HG02840 (cell line): Measurements from ENCODE around the gene SORD.
"Not testable (repeated sequence)": the region's sequence is repeated elsewhere in the genome, so short reads cannot be mapped to it uniquely, and the experiment has no call there.

Experiments used
- ATAC-seq: cut with Tn5 transposase; IDR thresholded peaks from one replicate; pipeline ENCODE4 v1.9.1; 2021; ENCODE audit warnings: mild to moderate bottlenecking, moderate library complexity, moderate number of reproducible peaks; ENCODE audit not compliant: unreplicated experiment, low FRiP score

Gene SORD

GRCh38 chr15:45022871-45023658 lies at the start of gene SORD:
SORD (plus strand) TSS chr15:45023195; CDS start chr15:45023284, 89 bp downstream.
- ATAC-seq, result peak; percentile 88

- ATAC-seq, result not testable (repeated sequence)
Observed at GRCh38 chr15:44976183-44976582, 46.8 kb upstream of the SORD start.

GRCh38 chr15:44977781-44978180 lies 45.2 kb upstream of the SORD start:
- not testable (repeated sequence) for ATAC-seq

- ATAC-seq, result not testable (repeated sequence)
Observed at GRCh38 chr15:44979617-44980339, 43.2 kb upstream of the SORD start.

- ATAC-seq, result not testable (repeated sequence)
Observed at GRCh38 chr15:44984144-44984543, 38.9 kb upstream of the SORD start.

DNA sequence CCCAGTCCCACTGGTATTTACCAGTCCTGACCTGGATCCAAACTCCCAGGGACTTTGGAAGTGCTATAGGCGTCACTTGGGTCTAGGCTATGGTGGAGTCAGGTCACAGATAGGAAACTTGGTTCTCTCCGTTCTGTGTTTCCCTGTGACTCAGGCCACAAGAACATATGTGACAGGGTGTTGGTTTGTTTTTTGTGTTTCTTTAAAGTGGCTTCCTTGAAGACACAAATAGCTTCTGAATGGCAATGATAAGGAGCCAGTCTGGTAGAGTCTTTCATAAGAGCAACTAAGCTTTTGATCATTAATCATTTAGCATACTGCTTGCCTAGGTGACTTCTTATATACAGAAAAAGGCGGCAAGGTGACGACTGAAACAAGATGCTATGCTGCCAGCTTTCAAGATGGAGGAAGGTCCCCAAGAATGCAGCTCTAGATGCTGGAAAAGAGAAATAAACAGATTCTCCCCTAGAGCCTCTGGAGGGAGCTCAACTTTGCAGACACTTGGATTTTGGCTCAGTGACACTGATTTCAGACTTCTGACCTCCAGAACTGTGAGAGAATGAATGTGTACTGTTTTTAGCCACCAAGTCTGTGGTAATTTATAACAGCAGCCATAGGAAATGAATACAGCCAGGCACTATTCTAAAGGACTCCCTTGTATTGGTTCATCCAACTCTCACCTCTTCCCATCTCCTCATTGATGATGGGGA lies 36.5 kb upstream of the SORD start:
- not testable (repeated sequence) for ATAC-seq

DNA sequence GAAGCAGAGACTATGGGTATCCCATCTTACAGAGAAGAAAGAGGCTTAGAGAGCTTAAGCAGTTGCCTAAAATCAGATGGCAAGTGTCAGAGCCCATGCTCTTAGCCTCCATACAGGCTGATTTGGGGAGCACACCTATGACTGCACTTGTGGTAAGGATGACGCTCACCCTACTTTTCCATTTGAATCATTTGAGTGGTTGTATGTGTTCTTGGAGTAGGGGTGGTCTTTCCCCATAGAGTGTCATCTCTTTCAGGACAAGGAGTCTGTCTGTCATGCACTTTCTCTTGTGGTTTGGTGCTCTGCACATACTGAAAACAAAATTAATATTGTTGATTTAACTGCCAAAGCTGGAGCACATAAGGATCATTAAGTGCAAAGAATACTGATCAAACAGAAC lies 35.3 kb upstream of the SORD start:
- not testable (repeated sequence) for ATAC-seq

DNA sequence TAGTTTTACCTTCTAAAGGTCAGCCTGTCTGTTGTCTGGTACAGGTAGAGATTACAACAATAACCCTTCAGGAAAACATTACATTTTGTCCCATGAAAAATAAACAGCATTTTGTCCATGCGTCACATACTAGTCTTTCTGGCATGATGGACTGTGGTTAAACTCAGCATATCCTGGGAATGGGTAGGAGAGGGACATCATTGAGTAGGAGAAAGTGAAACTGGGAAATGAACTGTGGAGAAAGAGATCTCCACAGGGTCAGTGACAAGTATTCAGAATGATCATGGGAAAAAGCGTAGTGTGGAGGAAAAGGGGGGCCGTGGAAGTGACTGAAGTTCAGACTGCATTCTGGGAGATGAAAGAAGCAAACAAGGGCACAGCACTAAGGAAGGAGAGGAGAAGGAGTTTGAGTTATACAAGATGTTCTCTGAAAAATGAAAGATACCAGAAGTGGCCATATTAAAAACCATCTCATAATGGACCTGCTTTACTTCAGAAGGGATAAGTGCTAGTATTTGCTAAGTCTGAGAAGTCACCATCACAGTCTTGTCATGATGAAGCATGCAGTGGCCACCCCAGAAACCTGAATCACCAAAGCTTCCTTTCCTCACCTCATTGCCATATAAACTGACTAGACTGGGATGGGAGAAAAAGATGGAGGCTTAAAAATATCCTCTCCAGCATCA lies 34.7 kb upstream of the SORD start:
- not testable (repeated sequence) for ATAC-seq

DNA sequence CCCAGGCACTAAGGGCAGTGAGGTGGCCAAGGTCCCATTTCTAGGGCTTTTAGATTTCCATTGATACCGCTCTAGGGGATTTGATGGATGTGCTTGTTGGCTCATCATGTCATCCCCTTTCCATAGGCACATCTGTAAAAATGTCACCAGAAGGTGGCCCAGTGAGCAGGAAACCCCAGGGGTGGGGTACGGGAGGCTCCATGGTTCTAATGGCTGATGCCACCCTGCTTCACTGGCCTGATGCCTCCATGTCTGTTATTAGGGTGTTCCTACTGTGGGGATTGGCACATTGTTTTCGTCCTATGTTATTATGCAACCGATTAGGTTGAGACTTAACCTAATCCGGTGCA lies 34.1 kb upstream of the SORD start:
- not testable (repeated sequence) for ATAC-seq

DNA sequence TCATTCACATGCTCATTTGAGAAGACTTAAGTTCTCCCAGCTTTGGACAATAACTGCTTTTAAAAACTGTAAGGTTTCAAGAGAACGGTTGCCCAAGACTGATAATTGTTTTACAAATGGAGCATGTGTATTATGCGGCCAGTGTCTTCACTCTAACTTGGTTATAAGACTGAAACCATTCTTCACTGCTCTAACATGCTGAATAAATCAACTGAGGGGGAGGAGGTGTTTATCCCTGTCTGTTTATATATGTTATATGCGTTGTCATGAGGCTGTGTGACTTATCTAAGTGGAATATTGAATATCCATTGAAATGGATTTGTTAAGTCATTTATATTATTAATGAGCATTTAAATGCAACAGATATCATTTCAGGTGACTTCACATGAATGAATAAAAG lies 25.4 kb upstream of the SORD start:
- ATAC-seq, result not testable (repeated sequence)

GRCh38 chr15:44999105-44999504 lies 23.9 kb upstream of the SORD start:
- no peak for ATAC-seq

DNA sequence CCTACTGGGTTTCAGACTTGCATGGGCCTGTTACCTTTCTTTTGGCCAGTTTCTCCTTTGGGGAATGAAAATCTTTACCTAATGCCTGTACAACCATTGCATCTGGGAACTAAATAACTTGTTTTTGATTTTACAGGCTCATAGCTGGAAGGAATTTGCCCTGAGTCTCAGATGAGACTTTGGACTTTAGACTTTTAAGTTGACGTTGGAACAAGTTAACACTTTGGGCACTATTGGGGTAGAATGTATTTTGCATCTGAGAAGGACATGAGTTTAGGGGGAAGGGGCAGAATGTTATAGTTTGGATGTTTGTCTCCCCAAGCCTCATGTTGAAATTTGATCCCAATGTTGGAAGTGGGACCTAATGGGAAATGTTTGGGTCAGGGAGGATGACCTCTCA lies 21.8 kb upstream of the SORD start:
- not testable (repeated sequence) for ATAC-seq

DNA sequence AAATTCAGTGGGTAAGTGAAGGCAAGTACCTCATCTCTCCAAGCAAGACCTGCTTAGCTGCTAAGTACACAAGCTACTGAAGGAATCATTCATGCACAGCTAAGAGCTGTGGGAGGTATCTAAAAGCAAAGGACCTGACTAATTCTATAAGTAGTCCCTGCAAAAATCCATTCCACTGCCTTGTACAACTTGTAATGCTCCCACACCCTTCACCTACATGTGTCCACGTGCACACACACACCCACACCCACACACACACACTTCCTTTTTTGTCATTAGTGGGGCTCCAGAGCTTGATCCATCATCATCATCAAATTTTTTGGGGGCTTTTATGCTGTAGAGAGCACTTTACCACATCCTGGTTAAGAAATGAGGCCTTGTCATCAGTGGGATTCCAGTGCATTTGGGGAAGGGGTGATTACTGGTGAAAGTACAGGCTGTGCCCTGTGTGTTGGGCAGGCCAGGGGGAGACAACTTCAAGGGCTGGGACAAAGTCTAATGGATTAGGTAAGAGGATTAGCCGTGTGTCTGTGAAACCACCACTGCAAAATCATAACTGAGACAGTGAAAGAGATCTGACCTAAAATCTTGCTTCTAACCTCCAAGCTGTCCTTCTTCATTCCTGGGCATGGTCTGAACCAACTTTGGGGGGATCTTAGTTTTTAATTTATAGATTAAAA lies 19.1 kb upstream of the SORD start:
- ATAC-seq, result not testable (repeated sequence)

GRCh38 chr15:45004590-45005175 lies 18.3 kb upstream of the SORD start:
- not testable (repeated sequence) for ATAC-seq

DNA sequence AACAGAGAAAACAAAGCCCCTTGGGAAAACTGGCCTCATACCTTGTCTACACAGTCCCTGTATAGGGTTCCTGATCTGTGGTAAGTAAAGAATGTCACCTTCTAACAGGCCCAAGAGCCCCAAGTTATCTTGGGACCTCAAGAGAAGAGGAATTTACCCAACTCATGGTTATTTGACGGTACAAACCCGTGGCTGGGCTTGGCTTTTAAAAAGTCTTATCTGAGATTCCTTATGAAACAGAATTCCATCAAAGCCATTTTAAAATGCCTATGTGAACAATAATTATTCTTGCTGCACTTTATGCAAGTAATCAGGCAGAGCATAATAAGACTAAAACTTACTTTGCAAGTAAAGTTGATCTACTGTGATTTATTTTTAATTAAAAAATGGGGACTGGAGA lies 13.9 kb upstream of the SORD start:
- no peak for ATAC-seq

DNA sequence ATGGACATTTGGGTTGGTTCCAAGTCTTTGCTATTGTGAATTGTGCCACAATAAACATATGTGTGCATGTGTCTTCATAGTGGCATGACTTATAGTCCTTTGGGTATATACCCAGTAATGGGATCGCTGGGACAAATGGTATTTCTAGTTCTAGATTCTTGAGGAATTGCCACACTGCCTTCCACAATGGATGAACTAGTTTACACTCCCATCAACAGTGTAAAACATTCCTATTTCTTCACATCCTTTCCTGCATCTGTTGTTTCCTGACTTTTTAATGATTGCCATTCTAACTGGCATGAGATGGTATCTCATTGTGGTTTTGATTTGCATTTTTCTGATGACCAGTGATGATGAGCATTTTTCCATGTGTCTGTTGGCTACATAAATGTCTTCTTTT lies 7.9 kb upstream of the SORD start:
- ATAC-seq, result not testable (repeated sequence)

- ATAC-seq, result not testable (repeated sequence)
Observed at GRCh38 chr15:45020222-45020900, 2.6 kb upstream of the SORD start.

DNA sequence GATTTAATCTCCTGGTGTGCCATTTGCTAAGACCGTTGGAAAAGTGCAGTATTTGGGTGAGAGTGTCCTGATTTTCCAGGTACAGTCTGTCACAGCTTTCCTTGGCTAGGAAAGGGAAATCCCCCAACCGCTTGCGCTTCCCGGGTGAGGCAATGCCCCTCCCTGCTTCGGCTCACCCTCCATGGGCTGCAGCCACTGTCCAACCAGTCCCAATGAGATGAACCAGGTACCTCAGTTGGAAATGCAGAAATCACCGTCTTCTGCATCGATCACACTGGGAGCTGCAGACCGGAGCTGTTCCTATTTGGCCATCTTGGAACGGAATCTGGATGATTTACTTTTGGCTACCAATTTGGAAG lies 2.1 kb upstream of the SORD start:
- ATAC-seq, result not testable (repeated sequence)

DNA sequence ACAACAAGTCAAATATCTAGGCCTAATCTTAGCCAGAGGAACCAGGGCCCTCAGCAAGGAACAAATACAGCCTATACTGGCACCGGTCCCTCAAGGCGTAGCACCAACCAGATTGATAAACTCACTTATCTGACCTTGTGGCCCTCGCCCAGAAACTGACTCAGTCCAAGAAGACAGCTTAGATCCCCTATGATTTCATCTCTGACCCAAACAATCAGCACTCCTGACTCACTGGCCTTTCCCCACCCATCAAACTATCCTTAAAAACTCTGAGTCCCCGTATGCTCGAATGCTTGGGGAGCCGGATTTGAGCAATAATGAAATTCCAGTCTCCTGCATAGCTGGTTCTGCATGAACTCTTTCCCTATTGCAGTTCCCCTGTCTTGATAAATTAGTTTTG lies 1.6 kb upstream of the SORD start:
- no peak for ATAC-seq
